ENCODE data around the gene ZMPSTE24. TPM values are rescaled to one million over a fixed set of nuclear protein-coding genes. Genes with fewer than 3 reads are reported as not detected.
A peak's percentile ranks its signal among the peaks of the same experiment; 100 is the strongest.
"Not testable (repeated sequence)": the region's sequence is repeated elsewhere in the genome, so short reads cannot be mapped to it uniquely, and the experiment has no call there.

Gene ZMPSTE24
- total and polyA plus RNA-seq, 7 donors, result 12.7 to 60.2 (median 22.2) TPM

DNA sequence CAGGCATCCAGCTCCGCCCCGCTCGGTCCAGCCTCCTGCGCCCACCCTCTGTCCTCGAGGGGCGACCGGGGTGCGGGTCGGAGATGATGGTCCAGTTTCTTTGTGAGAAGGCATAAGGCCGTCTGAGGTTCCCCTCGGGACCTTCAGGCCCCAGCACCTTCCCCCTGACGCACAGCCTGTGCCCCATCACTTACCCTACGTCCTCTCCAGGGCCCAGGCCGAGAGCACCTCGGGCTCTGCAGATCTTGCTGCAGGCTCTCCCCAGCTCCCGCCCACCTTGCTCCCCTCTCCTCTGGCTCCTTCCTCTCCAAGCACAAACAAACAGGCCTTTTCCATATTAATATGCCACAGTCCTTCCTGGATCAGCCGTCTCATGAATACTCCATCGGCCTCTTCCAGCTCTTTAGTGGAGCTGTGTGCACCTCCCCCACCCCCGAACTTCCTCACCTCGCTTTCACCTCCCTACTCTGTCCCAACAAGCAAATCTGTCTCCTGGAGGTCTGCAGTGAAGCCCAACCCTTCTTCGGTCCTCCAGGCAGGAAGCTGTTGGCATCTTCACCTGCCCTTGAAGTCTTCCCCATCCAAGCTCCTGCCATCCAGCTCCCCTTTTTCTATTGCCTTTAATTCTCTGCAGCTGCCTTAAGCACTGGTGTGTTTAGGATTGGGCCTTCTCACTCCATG lies 59.5 kb downstream of the ZMPSTE24 start:
- DNase-seq (no peak), ATAC-seq (no peak)
- Histone ChIP-seq H3K27me3 (ENCODE audit: insufficient read depth in 3 of 3, low read length in 2 of 3) (peaks cover 0 to 53% (median 18%) of the 10 kb centered on the region in 3 donors), H3K4me3 (peak overlapping the region; percentile 51), H3K27ac (no peak overlapping the region), H3K9me3 (no peaks in the 10 kb centered on the region), H3K36me3 (ENCODE audit: insufficient read depth in 1 of 2, low read depth in 1 of 2) (no peaks in the 10 kb centered on the region), H3K4me1 (peaks cover 13% of the 10 kb centered on the region)
- 23 to 51% (median 34%) methylated on average over 14 to 21 of the region's 21 CpGs for WGBS, 3 donors
- intact Hi-C loops (cut with DNase I), result loop anchor here in 1 of 2 donors (5.0 kb wide), 1 partner anchor 165 kb away; no protein-coding TSS in a partner anchor
- TF ChIP-seq, protein P1, sequence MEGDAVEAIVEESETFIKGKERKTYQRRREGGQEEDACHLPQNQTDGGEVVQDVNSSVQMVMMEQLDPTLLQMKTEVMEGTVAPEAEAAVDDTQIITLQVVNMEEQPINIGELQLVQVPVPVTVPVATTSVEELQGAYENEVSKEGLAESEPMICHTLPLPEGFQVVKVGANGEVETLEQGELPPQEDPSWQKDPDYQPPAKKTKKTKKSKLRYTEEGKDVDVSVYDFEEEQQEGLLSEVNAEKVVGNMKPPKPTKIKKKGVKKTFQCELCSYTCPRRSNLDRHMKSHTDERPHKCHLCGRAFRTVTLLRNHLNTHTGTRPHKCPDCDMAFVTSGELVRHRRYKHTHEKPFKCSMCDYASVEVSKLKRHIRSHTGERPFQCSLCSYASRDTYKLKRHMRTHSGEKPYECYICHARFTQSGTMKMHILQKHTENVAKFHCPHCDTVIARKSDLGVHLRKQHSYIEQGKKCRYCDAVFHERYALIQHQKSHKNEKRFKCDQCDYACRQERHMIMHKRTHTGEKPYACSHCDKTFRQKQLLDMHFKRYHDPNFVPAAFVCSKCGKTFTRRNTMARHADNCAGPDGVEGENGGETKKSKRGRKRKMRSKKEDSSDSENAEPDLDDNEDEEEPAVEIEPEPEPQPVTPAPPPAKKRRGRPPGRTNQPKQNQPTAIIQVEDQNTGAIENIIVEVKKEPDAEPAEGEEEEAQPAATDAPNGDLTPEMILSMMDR (IDR thresholded peaks at IDR 0.05), result no peak

DNA sequence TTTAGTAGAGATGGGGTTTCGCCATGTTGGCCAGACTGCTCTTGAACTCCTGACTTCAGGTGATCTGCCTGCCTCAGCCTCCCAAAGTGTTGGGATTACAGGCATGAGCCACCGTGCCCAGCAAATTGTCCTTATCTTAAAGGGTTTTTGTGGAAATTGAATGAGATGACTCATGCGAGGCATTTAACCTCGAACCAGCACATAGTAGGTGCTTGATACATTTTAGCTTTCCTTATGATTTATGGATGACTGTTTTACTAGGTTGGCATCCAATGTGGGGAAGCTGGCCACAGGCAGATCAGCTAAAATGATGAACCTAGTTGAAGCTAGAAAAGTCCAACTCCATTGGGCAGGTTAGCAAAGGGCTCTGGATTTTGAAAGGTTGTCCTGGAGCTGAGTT lies 60.4 kb downstream of the ZMPSTE24 start:
- DNase-seq, result no peak
- peaks cover 0 to 53% (median 18%) of the 10 kb centered on the region in 3 donors for H3K27me3 ChIP-seq (ENCODE audit: insufficient read depth in 3 of 3, low read length in 2 of 3)
- no peaks in the 10 kb centered on the region for H3K36me3 ChIP-seq (ENCODE audit: insufficient read depth in 1 of 2, low read depth in 1 of 2)
- H3K27ac ChIP-seq, result no peak overlapping the region
- H3K4me1 ChIP-seq, result peaks cover 13% of the 10 kb centered on the region
- 89 to 94% (median 91%) methylated on average over 4 of the region's 4 CpGs for WGBS, 3 donors
- H3K4me3 ChIP-seq, result no peak overlapping the region
- TF ChIP-seq, protein P1 (IDR thresholded peaks at IDR 0.05), result no peak
- intact Hi-C loops (cut with DNase I), result loop anchor here in 1 of 2 donors (5.0 kb wide), 1 partner anchor 166 kb away; no protein-coding TSS in a partner anchor
- H3K9me3 ChIP-seq, result no peaks in the 10 kb centered on the region
- no peak for ATAC-seq

DNA sequence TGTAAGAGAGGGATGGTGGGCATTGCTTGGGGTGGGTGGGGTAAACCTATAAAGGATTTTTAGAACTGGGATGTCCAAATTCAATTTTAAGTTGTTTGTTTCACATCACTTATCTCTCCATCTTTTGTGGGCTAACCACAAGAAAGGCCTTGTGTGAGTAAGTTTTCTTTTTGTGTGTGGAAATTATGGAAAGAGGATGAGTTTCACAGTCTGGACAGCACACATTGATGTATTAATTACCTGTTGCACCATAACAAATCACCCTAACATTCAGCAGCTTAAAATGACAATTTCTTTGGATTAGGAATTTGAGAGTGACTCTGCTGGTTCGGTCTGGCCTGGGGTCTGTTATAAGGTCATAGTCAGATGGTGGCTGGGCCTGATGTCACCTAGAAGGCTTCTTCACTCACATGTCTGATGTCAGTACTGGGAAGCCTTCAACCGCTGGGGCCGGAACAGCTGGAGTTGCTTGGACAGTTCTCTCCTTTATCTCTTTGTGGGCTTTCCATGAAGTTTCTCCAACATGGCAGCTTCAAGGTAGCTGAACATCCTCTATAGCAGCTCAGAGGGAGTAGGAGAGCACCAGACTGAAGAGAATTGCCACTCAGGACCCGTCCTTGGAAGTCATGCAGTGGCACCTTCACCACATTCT lies 61.1 kb downstream of the ZMPSTE24 start:
- intact Hi-C loops (cut with DNase I), result loop anchor here in 1 of 2 donors (5.0 kb wide), 1 partner anchor 167 kb away; no protein-coding TSS in a partner anchor

DNA sequence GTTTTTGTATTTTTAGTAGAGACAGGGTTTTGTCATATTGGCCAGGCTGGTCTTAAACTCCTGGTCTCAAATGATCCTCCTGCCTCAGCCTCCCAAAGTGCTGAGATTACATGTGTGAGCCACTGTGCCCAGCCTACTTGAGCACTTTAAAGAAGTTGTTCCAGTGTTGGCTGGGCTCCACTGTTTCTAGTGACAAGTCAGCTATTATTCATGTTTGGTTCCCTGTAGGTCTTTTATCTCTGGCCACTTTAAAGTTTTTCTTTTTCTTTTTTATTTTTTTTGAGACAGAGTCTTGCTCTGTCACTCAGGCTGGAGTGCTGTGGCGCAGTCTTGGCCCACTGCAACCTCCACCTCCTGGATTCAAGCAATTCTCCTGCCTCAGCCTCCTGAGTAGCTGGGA lies 73.4 kb downstream of the ZMPSTE24 start:
- H3K4me3 ChIP-seq; H3K36me3 ChIP-seq (ENCODE audit: insufficient read depth in 1 of 2, low read depth in 1 of 2); intact Hi-C loops (cut with DNase I); ATAC-seq; H3K27me3 ChIP-seq (ENCODE audit: insufficient read depth in 3 of 3, low read length in 2 of 3); DNase-seq; H3K27ac ChIP-seq; H3K4me1 ChIP-seq; H3K9me3 ChIP-seq: not testable (repeated sequence)
- 44 to 93% (median 72%) methylated on average over 1 of the region's 1 CpG for WGBS, 3 donors

More for the DNA sequence above, 61.1 kb downstream of the ZMPSTE24 start:
- Histone ChIP-seq H3K27ac (no peak overlapping the region), H3K9me3 (no peaks in the 10 kb centered on the region), H3K27me3 (ENCODE audit: insufficient read depth in 3 of 3, low read length in 2 of 3) (peaks cover 0 to 53% (median 18%) of the 10 kb centered on the region in 3 donors), H3K4me1 (peaks cover 13% of the 10 kb centered on the region), H3K36me3 (ENCODE audit: insufficient read depth in 1 of 2, low read depth in 1 of 2) (no peaks in the 10 kb centered on the region), H3K4me3 (no peak overlapping the region)
- DNase-seq (no peak), ATAC-seq (no peak)
- 76 to 81% (median 80%) methylated on average over 4 of the region's 4 CpGs for WGBS, 3 donors
- TF ChIP-seq, protein P1 (IDR thresholded peaks at IDR 0.05), result no peak

DNA sequence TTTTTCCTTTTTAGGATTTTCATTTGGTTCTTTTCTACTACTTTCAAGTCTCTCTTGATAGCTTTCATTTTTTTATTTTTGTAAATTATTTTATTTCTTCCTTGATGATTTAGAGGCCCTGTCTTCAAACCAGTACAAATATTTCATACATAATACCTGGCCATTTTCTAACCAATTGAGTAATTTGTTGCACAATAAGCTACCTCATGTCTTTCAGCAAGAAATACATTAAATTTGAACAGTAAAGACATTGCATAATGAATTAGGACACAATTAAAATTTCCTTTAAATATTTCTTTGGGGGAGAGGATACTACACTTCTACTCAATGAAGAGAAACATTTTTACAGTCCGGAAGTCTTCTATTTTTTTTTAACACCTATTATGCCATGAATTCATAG lies 74.7 kb downstream of the ZMPSTE24 start:
- intact Hi-C loops (cut with DNase I), result no loop called here
- H3K9me3 ChIP-seq, result no peaks in the 10 kb centered on the region
- no peaks in the 10 kb centered on the region for H3K4me1 ChIP-seq
- no peaks in the 10 kb centered on the region for H3K36me3 ChIP-seq (ENCODE audit: insufficient read depth in 1 of 2, low read depth in 1 of 2)
- 75 to 91% (median 81%) methylated on average over 1 of the region's 1 CpG for WGBS, 3 donors
- ATAC-seq (no peak), DNase-seq (no peak)
- H3K27ac ChIP-seq, result no peak overlapping the region
- H3K27me3 ChIP-seq (ENCODE audit: insufficient read depth in 3 of 3, low read length in 2 of 3), result no peaks in the 10 kb centered on the region
- no peak overlapping the region for H3K4me3 ChIP-seq
- TF ChIP-seq, protein P1 (IDR thresholded peaks at IDR 0.05), result no peak
